Endometrial microvascular endothelial cells (primary cell): Measurements from ENCODE around the gene ICAM2. TPM values are rescaled to one million over a fixed set of nuclear protein-coding genes. Genes with fewer than 3 reads are reported as not detected.

Experiments
- in situ Hi-C: cut with HindIII; loops from 2 replicates; pipeline ENCODE4 v1.10.0; 2017; ENCODE audit warnings: low sequenced_read_pairs, low pct_unique_long_range_greater_than_20kb; ENCODE audit errors: inconsistent ontology term
- total RNA-seq: library from RNA; depleted of rRNA; stranded (reverse); fragments of >200 nt; gene quantifications from one replicate; pipeline ENCODE4 v1.2.3, GENCODE V29; 2015; ENCODE audit errors: inconsistent ontology term

Gene ICAM2
- total RNA-seq, 1 donor from 2014 or later, result 1,904 TPM

DNA sequence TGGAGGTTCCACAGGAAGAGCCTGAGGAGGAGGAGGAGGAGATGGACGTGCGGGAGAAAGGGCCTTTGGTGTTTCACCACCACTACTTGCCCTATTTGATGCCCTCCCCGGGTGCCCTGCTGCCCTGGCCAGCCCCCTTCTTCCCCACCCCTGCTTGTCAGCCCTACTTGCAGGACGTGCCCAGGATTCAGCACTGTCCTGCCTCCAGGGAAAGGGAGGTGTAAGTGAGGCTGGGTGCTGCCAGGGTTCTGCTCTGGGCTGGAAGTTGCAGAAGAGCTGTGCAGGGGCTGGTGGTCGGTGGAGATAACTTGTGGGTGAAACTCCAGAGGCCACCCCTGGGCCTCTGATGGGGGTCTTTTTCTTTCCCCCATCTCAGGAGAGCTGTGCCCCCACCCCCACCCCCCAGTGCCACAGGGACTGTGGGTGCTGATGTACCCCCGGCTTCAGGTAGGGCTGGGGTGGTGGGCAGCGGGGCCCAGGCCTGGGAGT is 19.3 kb downstream of the ICAM2 start:
- in situ Hi-C loops, result no loop called here

DNA sequence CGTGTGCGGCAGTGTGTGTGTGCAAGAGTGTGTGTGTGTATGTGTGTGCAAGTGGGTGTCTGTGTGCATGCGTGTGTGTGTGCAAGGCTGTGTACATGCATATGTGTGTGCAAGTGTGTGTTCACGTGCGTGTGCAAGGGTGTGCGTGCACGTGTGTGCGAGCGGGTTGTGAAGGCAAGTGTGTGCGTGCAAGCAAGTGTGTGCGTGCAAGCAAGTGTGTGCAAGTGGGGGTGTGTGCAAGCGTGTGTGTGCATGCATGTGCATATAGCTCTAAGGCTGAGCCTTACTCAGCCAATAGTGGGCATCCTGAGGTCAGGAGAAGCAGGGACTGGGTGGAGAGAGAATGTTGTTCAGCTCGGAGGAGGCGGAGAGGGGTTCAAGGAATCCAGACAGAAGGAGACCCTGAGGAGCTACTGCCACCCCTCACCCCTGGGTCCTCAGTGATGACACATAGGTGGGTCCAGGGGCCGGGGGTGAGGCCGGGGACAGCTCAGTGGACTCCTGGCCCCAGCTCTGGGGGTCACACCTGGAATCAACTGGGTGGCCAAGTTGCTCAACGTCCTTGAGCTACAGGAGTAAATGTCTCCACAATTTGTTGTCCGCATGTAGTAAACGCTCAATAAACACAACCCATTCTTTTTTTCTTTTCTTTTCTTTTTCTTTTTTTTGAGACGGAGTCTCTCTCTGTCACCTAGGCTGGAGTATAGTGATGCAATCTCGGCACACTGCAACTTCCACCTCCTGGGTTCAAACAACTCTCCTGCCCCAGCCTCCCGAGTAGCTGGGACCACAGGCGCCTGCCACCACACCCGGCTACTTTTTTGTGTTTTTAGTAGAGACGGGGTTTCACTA is 20.5 kb downstream of the ICAM2 start:
- in situ Hi-C loops, result no loop called here

DNA sequence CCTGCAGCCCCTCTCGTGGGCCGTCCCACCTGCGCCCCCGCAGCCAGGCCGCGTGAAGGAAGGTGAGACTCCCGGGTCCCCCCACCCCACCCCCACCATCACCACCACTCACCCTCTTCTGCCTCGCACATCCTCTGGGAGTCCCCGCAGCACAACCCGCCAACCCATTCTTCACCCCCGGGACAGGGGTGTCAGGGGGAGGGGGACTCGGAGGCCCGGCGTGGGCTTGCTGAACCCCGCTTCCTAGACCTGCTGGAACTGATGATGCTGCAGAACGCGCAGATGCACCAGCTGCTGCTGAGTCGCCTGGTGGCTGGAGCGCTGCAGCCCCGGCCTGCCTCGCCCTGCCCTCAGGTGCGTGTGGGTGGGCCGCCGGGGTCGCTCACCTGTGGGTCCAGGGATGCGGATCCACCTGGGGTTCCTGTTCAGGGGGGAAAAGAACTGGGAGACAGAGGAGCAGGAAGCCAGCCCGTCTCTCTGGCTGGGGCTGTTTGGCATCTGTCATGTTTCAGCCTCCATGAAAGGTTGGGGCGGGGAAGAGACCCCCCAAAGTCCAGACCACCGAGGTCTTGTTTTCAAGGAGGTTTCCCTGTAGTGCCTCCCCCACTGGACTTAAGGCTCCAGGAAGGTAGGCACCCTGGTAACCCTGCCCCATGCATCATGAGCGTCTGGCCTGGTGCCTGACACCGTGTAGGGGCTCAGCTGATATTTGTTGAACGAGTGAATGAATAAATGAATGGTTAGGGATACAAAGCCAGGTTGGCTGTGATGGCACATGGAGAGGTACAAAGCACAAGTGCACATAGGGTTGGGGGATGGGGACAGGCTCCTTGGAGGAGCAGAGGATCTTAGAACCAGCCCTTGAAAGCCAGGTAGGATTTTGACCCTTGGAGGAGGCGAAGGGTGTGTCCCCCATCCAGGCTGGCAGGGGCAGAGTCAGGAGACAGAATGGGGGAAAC is 21.4 kb downstream of the ICAM2 start:
- in situ Hi-C loops, result no loop called here

DNA sequence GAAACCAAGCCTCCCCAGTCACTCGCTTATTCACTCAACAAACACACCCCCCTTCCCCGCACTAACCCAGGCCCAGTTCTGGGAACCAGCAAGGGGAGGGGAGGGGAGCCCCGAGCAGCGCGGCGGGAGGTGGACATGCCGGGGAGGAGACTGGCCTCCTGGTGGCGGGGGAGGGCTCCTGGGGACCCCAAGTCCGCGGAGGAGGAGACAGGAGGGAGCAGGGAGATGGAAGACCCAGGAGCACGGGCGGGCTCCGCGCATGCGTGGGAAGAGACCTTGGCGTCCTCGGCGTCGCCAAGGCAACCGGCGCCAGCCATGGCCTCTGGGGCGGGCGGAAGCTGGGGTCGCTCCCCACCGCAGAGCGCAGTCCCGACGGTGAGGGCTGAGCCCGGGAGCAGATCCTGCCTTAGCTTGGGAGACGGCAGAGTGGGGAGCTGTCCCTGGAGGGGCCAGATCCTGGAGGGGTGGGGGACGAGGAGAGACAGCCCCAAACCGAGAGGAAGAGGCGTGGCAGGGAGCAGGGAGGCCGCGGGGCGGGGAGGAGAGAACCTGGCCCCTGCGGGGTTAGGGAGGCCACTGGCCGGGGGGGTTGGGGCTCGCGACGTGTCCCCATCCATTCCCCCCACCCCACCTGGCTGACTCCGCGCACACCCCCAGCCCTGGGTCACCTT is 22.2 kb downstream of the ICAM2 start, which contains the start of gene PRR29:
TSS of gene PRR29 (plus strand) at position 302 of the 671 bp plus-strand sequence. CDS start at position 316, 14 bp downstream.
- in situ Hi-C loops, result no loop called here

DNA sequence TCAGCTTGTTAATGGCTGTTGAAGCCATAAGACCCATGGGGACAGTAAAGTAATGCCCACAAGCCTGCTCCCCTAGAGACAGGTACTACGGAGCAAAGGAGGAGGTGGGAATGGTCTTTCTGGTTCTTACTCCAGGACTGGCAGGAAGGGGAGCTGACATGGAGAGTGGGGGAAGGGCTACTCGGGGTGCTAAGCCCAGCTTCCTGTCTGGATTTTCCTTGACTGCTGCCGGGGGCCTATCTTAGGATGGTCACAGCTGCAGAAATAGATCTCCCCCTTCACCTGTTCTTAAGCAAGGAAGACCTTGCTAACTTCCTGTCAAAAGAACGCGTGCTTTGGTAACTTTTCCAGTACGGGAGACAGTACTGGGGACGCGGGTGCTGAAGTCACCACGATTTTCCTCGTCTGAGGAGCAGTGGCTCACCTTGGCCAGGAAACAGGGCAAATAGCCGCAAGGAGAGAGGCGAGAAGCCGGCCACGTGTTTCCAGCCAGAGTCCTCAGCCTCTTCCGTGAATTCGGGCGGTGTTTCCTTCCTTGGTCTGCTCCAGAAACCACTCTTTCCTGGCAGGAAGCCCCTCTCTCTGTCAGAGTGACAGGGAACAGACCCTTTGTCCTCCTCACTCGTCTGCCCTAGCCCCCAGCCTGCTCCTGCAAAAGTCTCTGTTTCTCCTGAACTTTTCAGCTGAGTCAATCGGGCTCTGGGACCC is 22.9 kb downstream of the ICAM2 start:
- in situ Hi-C loops, result no loop called here

DNA sequence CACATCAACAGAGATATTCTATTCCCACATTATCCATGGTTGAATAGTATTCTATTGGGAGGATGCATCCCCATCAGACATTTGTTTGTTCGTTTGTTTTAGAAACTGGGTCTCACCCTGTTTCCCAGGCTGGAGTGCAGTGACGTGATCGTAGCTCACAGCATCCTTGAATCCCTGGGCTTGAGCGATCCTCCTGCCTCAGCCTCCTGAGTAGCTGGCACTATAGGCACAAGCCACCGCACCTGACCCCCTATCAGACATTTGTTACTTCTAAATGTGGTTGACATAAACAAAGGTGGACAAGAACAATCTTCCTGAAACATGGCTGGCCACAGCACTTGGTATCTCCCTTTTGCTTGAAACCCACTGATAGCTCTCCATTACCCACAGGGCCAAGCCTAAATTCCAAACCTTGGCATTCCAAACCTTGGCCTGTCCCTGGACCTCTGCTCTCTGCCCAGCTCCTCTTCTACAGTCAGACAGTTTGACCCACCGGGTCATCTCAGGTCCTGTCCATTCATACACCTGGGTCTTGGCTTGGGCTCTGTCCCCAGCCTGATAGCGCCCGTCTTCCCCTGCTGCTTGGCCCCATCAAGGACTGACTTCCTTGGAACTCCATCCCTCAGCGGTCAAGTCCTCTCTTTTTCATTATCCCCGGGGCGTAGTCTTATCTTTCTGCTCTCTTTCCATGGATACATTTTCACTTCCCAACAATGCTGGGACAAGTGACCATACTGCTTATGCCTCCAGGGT is 23.8 kb downstream of the ICAM2 start:
- in situ Hi-C loops, result no loop called here

DNA sequence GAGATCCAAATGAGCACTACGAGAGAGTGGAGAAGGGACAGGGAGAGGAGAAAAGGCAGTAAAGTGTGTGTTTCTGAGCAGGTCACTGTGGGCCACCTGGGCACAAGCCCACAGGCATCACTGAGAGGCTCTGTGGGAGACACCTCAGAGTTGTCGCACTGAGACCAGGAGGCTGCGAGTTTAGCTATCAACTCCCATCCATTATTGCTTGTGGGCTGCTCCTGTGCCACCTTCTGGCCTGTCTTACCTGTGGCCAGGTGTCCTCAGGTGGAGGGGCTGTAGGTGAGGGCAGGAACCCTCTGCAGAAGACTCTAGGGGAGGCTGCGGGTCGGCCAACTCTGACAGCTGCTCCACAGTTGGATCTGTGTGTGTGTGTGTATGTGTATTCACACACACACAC is 24.8 kb downstream of the ICAM2 start:
- in situ Hi-C loops, result no loop called here

DNA sequence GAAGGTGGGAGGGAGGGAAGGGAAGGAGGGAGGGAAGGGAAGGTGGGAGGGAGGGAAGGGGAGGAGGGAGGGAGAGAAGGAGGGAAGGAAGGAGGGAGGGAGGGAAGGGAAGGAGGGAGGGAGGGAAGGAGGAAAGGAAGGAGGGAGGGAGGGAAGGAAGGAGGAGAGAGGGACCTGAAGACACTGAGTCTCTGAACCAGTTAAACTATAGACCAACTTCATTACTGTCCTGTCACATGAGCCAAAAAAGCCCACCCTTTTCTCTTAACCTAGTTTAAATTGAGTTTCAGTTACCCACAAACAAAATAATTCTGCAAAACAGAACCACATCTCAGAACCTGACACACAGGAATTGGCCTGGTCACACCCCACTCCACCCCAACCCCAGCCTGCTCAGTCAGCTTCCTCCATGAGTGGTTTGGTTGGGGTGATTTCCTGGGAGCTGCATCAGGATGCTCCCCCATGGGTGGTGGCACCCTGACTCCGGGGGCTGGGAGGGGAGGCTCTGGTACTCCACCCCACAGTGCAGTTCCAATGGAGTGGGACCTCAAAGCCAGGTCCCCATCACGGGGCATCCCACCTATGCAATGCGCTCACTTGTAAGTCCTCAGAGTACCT is 27.0 kb downstream of the ICAM2 start:
- in situ Hi-C loops, result no loop called here

DNA sequence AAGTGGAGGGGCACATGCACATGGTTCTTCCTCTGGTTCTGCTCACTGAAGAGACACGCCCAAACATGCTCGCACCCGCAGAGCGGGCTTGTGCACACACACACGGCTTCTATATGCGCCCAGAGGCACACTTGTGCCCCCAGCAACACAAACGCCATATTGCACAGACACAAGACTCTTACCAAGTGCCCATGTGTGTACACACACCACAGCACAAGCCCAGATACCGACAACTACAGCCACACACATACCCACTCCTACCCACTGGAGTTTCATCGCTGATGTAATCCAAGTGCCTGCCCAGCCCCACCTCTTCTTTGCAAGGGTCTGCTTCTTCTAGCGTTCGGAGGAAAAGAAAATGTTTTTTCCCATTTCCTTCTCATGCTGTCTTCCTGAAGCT is 28.8 kb downstream of the ICAM2 start:
- in situ Hi-C loops, result no loop called here

DNA sequence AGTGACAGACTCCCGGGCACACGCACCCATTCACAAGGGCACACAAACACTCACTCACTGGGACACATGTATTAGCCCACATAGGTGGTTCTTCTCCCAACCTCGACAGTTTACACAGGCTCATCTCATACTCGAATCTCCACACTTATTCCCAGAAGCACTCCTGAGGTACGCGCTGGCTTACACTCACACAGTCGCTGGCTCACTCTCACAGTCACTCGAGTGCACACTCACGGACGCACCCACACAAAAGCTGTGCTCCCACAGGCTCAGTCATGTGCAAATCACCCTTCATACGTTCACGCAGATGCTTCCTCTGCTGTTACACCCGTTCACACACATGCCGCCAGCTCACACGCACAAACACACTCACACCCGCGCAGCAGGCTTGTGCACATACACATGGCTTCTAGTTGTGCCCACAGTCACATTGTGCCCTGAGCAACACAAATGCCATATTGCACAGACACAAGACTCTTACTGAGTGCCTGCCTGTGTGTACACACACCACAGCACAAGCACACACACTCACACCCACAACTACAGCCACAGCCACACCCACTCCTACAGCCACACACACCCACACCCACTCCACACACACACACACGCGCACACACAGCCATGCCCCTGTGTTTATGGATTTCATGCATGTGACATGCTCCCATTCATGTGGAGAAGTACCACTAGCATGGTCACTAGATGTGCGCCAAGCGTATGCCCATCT is 30.6 kb downstream of the ICAM2 start:
- in situ Hi-C loops, result no loop called here

DNA sequence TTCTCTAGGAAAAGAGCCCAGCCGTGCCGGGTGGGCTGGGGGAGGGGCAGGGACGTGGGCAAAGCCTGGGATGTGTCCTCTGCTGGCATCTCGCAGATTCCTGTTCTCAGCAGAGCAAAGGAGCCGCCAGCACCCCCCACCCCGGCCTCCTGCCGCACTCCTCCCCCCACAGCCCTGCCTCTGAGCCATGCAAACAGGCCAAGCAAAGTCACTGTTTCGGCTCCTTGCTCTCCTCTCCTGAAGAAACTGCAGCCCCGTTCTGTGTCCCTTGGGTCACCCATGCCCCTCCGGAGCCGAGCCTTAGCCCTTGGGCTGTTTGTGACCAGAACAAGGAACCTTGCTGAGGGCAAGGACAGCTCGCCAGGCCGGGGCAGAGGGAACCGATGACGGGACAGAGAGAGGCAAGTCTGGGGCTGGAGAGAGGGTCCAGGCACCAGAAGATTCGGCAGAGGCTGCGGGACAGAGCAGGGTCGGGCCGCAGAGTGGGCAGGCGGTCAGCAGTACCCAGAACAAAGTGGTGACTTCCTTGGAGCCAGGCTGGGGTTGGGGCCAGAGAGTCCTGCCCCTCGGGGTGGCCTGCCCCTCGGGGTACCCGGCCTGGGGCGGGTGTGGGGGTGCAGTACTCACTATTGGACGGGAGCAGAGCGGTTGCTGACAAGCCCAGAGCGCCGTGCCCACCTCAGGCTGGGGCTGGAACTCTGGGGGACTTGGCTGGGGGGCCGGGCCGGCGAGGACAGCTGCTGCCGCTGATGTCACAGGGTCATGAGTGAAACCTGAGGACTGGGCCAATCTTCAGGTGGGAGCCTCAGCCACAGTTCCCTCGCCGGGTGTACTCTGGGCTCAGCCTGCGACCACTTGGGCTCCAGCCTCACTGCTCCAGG is 31.5 kb downstream of the ICAM2 start:
- in situ Hi-C loops, result no loop called here

DNA sequence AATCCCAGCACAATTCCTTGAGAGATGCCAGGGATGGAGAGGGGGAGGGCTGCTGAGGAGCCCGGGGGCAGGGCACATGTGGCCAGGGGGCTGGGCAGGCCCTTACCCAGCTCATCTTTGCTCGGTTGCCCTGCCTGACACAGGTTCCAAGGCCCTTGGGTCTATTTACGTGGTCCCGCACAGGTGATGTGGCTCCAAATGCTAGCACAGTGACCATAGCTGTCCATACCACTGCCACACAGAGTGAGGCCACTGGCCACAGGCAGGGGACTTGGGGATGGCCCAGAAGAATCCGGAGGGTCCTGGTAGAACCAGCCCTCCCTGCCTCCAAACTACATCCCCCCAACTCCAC is 32.3 kb downstream of the ICAM2 start:
- in situ Hi-C loops, result no loop called here

DNA sequence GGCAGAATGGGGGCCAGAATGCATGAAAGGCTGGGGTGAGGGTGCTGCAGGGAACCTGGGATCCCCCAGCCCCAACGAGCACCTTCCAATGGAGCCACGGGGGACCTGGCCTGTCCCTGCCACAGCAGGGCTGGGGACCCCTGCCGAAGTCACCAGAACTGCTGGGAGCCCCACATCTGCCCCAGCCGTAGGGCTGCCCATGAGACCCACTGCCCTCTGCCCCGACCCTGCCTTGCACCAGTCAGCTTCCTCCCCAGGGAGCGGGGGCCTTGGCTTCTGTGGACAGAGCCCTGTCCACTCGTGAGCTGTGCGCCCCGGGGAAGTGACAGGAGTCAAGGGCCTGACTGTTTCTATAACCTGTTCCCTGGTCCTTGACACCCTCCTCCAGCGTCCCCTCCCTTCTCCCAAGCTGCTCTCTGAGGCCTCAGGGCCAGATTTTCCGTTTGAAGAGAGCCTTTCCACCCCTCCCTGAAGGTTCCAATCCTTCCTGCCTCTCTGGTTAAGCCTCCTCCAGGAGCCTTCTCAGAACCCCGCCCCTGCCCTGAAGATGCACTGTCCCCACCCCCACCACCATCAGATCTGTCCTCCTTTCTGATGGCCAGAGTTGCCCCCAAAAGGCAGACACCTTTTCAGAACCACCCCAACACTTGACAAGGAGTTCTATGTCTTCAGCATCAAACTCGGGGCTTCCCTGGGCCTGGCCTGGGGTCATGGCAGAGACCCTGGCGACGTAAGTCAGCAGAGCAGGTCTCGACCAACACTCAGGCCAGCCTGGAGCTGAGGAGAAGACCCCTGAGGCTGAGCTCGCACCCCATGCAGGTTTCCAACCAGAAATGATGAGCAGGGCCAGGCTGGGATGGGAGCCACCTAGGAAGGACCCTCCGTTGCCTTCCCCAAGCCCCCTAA is 33.0 kb downstream of the ICAM2 start:
- in situ Hi-C loops, result no loop called here

DNA sequence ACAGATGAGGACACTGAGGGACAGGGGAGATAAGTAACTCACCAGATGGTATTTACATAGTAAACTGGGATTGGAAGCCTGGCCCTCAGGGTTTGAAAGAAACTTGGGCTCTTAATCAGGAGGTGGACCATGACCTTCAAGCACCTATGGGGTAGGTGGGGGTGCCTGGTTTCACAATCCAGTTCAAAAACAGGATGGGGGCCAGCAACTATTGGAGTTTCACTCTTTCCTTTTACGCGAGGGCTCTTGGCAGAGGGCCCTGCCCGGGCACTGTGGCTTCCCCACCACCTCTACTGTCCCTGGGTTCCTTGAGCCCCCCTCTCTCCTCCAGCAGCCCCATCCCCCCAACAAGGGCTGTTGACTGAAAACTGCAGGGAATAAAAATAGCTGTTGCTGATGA is 33.6 kb downstream of the ICAM2 start:
- in situ Hi-C loops, result no loop called here
